KBM-7 (cell line): ENCODE results near the gene MARVELD1.
"Not testable (repeated sequence)": the region's sequence is repeated elsewhere in the genome, so short reads cannot be mapped to it uniquely, and the experiment has no call there.

Experiments used
- DNase-seq: peaks from one replicate; pipeline ENCODE4 v3.0.0-alpha.2; 2015
- in situ Hi-C: fragments of 300-500 bp; cut with MboI; formaldehyde crosslinking; loops from 2 replicates; pipeline ENCODE4 v1.14.3; 2020; ENCODE audit warnings: low sequenced_read_pairs, low pct_unique_long_range_greater_than_20kb, mixed read lengths

MARVELD1 gene

DNA sequence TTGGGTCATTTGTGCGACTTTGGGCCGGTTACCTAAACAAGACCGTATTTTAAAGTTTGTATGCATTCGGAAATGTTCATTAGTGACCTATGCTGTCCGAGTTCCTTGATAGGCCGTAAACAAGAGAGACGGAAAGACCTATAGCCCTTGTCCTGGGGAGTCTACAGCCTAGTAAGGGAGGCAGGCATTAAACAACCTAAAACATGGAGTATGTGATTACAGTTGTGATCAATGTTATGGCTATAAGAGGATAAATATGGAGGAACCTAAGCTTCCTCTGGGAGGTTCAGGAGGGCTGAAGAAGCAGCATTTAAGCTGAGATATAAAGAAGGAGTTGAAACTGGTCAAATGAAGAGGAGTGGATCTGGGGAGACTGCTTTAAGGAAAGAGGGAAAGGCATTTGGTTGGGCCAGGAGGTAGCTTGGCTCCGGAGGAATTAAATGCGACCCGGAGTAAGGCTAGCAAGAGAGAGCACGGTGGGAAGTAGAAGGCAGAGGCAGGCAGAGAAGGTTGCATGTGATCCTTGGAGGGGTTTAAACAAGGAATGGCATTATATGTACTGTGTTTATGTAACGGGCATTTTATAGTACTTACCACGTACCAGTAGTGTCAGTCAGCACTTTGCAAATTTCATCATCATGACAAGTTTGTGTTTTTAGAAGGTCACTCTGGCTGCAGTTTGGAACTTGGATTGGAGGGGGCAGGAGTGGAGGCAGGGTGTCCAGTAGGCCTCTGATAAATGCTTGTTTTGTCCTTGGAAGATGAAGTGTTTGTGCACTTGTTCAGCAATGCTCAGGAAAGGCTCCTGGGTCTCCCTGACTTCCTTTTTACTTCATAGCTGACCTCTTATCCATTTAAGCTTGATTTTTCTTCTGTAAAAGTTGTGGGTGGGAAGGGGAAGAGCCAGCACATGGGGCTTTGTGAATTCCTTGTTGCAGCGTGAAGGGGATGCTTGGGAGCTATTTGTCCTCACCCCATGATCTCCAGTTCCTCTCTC, 25.4 kb upstream of the MARVELD1 start:
- in situ Hi-C loops, result no loop called here
- DNase-seq, result no peak

DNA sequence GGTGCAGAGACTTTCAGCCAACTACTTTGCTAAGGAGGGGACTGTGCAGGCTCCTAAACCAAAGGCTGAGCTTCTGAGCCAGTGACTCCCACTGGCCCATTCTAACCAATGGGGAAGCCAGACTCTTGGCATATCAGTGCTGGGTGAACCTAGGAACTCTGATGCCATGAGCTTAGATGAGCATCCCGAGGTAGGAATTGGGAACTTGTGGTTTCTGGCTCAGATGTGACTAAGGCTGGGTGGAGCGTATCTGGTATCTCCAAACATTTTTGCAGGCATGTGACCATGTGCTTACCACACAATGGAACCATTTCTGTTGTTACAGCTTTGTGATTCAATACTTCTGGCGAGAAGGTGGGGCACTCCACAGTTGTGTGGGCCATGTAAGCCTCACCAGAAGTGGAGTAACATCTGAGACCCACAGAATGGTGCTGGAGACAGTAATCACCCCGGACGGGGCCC, 23.9 kb upstream of the MARVELD1 start:
- in situ Hi-C loops, result no loop called here
- DNase-seq, result peak; percentile 64

DNA sequence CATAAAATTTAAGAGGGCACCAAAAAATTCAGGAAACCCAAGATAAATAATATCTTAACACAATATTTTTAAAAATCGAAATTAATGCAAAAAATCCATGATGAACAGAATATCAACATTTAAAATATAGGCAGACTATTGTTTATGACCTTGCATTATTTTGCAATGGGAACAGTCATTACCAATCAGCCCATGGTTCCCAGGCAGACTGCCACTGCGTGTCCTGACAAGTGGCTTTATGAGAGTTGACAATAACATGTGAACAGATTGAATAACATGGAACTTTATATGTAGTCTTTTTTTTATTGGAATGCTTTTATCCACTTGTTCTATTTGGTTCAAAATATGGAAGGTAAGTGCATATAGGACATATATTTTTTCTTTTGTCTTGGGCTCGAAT, 23.4 kb upstream of the MARVELD1 start:
- no peak for DNase-seq
- in situ Hi-C loops, result no loop called here

GRCh38 chr10:97698072-97698655, 15.4 kb upstream of the MARVELD1 start:
- in situ Hi-C loops, result not testable (repeated sequence)

DNA sequence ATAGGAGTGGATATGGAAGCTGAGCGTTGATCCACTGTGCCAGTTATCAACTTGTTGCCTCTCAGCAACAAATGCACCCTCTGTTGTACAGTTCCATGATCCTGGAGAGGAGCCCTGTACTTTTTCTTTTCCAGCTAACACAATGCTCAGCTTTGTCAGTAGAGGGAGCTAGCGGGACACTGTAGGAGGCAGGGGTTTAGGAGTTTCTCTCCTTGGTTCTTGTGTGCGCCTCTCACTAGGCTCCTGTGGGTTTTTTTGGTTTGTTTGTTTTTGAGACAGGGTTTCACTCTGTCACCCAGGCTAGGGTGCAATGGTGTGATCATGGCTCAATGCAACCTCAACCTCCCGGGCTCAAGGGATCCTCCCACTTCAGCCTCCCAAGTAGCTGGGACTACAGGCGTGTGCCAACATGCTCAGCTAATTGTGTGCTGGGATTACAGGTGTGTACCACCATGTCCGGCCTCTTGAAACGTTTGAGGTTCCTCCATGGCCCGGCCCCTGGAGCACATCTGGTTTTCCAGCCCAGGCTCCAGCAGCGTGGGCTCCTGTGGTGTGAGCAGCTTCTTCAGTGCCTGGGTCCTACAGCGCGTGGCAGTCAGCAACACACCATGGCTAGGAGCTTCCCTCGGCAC, 12.0 kb upstream of the MARVELD1 start:
- DNase-seq, result peak; percentile 82
- in situ Hi-C loops, result no loop called here

More at GRCh38 chr10:97698072-97698655, 15.4 kb upstream of the MARVELD1 start:
- not testable (repeated sequence) for DNase-seq

- in situ Hi-C loops, result no loop called here
These were observed 10.0 kb upstream of the MARVELD1 start for GRCh38 chr10:97703398-97704067.

DNA sequence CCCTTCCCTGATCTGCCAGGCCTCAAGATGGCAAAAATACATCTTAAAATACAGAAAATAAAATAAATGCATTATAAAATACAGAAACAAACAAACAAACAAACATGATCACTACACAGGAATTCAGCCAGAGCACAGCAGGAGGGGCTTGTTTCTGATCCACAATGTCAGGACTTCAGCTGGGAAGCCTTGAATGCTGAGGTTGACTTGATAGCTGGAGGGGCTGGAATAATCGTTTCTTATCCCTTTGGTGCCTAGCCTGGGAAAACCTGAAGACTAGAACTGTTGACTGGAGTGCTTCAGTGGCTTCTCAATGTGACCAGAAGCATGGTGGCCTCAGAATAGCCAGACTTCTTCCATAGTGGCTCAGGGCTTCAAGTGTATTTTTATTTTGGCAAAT, 9.2 kb upstream of the MARVELD1 start:
- in situ Hi-C loops, result no loop called here
- no peak for DNase-seq

More at GRCh38 chr10:97703398-97704067, 10.0 kb upstream of the MARVELD1 start:
- DNase-seq, result no peak

DNA sequence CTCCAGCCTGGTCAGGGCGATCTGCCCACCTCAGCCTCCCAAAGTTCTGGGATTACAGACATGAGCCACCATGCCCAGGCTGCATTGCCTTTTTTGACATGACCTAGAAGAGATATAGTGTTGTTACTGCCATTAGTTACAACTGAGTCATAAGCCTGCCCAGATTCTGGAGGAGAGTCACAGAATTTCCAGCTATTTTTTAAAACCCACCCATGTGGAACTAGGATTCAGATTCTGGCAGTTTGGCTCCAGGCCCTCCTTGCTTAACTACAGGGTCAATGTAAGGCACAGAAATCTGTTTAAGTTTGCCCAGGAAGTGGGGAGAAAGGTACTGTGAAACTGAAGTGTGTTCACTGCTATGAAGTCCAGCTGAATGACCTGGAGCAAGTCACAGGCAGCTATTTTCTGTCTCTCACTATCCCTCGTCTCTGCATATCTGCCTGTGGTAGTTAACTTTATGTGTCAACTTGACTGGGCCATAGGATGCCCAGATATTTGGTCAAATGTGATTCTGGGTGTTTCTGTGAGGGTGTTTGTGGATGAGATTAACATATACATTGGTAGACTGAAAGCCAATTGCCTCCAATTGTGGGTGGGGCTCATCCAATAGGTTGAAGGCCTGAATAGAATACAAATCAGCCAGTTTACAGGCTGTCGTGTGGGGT, 8.4 kb upstream of the MARVELD1 start:
- DNase-seq, result no peak
- in situ Hi-C loops, result no loop called here

GRCh38 chr10:97707134-97707861, 6.2 kb upstream of the MARVELD1 start:
- in situ Hi-C loops, result no loop called here
- no peak for DNase-seq

DNA sequence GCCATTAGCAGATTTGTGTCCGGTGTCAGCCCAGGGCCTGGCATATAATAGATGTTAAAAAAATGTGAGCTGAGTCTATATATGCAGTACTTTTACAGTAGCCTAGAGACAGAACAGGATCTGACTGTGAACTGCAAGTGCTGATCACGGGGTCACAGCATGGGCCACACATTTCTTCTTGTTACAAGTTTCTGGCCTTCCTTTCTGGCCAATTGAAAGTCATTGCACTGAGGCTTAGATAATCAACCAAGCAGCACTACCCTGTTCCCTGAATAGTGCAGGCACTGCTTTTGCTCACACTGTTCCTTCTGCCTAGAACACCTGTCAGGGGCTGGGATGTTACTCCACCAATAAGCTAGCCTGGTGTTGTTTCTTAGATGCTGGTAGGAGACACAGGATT, 5.4 kb upstream of the MARVELD1 start:
- in situ Hi-C loops, result no loop called here
- DNase-seq, result no peak

DNA sequence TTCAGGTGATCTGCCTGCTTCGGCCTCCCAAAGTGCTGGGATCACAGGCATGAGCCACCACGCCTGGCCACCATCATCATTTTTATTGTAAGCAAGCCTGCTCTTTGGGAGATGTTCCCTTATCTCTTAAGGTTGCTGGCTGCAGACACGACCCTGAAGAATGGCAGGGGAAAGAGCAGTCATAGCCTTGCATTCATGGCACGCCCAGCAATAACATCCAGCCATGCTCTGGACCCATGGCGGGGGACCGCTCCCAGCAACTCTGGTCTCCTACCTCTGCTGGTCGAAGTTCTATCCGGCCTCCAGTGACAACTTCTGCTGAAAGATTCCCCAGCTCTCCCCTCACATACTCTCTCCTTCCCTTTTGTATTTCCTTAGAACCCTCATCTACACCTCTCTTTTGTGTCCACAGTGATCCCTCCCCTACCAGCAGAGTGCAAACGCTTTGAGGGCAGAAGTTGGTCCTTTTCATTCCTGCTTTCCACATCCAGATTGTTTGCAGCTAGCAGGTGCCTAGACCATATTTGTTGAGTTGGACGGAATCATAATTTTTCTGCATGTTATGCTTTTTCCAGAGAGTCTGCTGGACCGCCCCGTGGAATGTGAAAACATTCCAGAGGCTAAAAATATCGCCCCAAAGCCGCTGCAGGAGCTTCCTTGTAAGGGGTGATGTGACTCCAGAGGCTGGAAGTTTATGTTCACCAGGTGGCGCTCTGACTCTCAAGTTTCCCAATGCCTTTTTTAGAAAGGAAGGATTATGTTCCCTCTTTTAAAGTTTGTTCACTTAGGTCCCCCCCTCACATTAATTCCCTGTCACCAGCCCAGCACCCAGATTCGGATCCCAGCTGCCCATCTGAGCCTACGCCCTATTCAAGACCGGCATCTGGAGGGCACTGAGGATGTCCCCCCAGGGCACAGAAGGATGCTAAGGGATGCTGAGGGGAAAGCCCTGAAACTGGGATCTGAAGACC, 4.3 kb upstream of the MARVELD1 start:
- peak; percentile 81 for DNase-seq
- in situ Hi-C loops, result no loop called here

DNA sequence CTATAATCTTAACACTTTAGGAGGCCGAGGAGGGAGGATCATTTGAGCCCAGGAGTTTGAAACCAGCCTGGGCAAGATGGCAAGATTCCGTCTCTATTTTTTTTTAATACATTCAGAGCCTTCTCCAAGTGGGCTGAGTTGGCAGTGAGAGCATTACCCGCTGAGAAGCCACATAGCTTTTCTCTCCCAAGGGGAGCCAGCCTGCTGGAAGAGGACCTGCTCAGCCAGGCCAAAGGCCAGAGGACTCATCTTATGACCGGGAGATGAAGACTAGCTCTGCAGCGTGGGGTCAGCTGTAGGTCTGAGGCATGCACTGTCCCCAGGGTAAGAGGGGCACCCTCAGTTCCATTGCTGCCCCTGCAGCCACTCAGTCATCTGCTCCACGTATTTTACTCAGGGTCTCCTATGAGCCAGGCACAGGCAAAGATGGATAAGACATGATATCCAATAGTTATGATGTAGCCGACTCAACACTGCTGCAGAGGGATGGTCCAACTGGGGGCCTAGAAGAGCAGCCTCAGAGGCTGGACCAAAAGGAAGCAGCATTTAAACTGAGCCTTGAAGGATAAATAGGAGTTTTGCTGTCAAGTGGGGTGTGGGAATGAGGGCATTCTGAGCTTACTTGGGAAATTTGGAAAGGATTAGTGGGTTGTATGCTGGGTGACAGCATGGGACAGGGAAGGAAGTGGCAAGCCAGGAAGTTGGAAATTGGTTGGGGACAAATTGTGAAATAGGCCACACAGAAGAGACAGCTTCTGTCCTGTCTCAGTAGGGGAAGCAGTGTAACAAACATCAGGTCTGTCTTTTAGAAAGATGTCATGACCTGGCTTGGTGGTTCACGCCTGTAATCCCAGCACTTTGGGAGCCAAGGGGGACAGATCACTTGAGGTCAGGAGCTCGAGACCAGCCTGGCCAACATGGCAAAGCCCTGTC, 1.6 kb upstream of the MARVELD1 start:
- DNase-seq, result peak; percentile 28
- in situ Hi-C loops, result no loop called here

DNA sequence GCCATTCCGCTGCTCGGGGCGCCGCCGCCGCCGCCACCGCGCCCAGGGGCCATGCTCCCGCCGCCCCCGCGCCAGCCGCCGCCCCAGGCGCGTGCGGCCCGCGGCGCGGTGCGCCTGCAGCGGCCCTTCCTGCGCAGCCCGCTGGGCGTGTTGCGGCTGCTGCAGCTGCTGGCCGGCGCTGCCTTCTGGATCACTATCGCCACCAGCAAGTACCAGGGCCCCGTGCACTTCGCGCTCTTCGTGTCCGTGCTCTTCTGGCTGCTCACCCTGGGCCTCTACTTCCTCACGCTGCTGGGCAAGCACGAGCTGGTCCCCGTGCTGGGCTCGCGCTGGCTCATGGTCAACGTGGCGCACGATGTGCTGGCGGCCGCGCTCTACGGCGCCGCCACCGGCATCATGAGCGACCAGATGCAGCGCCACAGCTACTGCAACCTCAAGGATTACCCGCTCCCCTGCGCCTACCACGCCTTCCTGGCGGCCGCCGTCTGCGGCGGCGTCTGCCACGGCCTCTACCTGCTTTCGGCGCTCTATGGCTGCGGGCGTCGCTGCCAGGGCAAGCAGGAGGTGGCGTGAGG, 383 bp downstream of the MARVELD1 start:
- peak; percentile 72 for DNase-seq
- in situ Hi-C loops, result no loop called here

DNA sequence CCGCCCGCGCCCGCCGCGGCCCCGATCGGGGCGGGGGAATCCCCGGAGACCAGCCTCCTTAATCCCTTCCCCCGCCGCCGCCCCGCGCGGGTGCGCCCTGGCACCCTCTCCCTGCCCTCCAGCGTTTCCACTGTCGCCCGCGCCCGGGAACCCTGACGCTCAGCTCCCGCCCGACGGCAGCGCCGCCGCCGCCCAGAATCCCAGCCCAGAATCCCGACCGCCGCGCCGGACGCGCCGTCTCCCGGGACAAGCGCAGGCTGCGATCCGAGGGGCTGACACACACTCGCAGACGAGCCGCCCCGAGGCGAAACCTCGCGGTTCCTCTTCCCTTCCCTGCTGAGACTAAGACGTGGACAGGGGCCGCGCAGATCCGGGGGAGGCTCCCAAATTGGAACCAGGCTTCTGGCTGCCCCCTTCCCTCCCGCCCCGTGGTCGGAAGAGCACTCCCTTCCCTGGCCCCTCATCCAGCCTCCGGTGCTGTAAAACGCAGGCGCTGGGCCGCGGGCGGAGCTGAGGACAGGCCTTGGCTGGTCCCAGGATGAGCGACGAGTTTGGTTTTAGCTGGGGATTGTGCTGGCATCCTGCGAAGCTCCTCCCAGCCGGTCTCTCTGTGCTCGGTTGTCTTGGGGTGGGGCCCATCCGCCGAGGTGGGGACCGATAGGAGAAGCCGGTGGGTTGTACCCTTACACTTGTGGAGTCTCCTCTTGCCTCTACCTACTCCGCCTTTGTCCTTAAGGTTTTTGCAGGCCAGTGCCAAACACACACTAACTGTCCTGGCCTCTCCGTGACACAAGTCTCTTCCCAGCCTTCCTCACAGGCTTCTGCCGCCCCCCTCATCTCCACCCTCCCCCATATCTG, 1.1 kb downstream of the MARVELD1 start:
- peak; percentile 90 for DNase-seq
- in situ Hi-C loops, result no loop called here

GRCh38 chr10:97715259-97715874, 1.8 kb downstream of the MARVELD1 start:
- no peak for DNase-seq
- in situ Hi-C loops, result no loop called here
